Measurements from ENCODE around the gene KBTBD2.

DNA sequence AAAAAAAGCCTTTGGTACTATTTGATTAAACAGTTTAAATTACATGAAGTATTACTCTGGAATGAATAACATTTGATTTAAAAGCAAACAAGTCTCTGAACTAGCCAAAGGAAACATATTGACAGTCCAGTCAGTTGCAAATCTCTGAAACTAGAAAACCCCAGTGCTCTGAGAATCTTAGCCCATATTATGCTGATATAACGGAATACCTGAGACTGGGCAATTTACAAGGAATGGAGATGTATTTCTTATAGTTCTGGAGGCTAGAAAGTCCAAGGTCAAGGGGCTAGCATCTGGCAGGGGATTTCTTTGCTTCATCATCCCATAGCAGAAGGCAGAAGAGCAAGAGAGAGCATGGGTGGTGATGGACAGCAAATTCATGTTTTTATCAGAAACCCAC is 44.0 kb upstream of the KBTBD2 start:
- no peak for TF ChIP-seq POLR2A (IDR thresholded peaks at IDR 0.05; ENCODE audit: low read length)
- TF ChIP-seq GATA1 (IDR thresholded peaks at IDR 0.05; ENCODE audit: low read depth, low read length): no peak

All from erythroblast (primary cell).